HG03159 (cell line): ENCODE measurements around the gene SPDYE17.
"Not testable (repeated sequence)": the region's sequence is repeated elsewhere in the genome, so short reads cannot be mapped to it uniquely, and the experiment has no call there.

Experiments
- ATAC-seq: cut with Tn5 transposase; IDR thresholded peaks from one replicate; pipeline ENCODE4 v1.9.1; 2021; ENCODE audit warnings: mild to moderate bottlenecking, moderate library complexity; ENCODE audit not compliant: unreplicated experiment

SPDYE17 gene

GRCh38 chr7:77032261-77032660, at the start of gene SPDYE17:
Gene SPDYE17 (minus strand): TSS chr7:77032361. CDS start chr7:77030570, 1,791 bp downstream.
- ATAC-seq, result not testable (repeated sequence)

- not testable (repeated sequence) for ATAC-seq
These were observed 48.1 kb upstream of the SPDYE17 start for GRCh38 chr7:77080236-77080635.

- ATAC-seq, result not testable (repeated sequence)
These were observed 47.5 kb upstream of the SPDYE17 start for GRCh38 chr7:77079624-77080023.

GRCh38 chr7:77079112-77079511, 47.0 kb upstream of the SPDYE17 start:
- not testable (repeated sequence) for ATAC-seq

- ATAC-seq, result not testable (repeated sequence)
These were observed 44.9 kb upstream of the SPDYE17 start for GRCh38 chr7:77077060-77077459.

- ATAC-seq, result not testable (repeated sequence)
These were observed 42.7 kb upstream of the SPDYE17 start for GRCh38 chr7:77074786-77075396.

GRCh38 chr7:77071108-77071507, 38.9 kb upstream of the SPDYE17 start:
- not testable (repeated sequence) for ATAC-seq

- ATAC-seq, result not testable (repeated sequence)
These were observed 33.7 kb upstream of the SPDYE17 start for GRCh38 chr7:77065869-77066268.

- ATAC-seq, result not testable (repeated sequence)
These were observed 31.6 kb upstream of the SPDYE17 start for GRCh38 chr7:77063732-77064131.

GRCh38 chr7:77062557-77062956, 30.4 kb upstream of the SPDYE17 start, which contains the start of gene SPDYE18:
Gene SPDYE18 (minus strand): TSS chr7:77062558. CDS start chr7:77060512, 2,046 bp downstream.
- not testable (repeated sequence) for ATAC-seq

GRCh38 chr7:77026349-77026748, 5.8 kb downstream of the SPDYE17 start:
- ATAC-seq, result not testable (repeated sequence)

- ATAC-seq, result not testable (repeated sequence)
These were observed 22.0 kb downstream of the SPDYE17 start for GRCh38 chr7:77010074-77010680.

GRCh38 chr7:77008000-77008399, 24.2 kb downstream of the SPDYE17 start:
- ATAC-seq, result not testable (repeated sequence)

GRCh38 chr7:77006127-77007110, 25.7 kb downstream of the SPDYE17 start:
- ATAC-seq, result not testable (repeated sequence)

GRCh38 chr7:77005461-77006057, 26.6 kb downstream of the SPDYE17 start:
- not testable (repeated sequence) for ATAC-seq

GRCh38 chr7:77004151-77004550, 28.0 kb downstream of the SPDYE17 start:
- ATAC-seq, result not testable (repeated sequence)

- not testable (repeated sequence) for ATAC-seq
These were observed 28.9 kb downstream of the SPDYE17 start for GRCh38 chr7:77003241-77003640.

GRCh38 chr7:77002678-77003233, 29.4 kb downstream of the SPDYE17 start:
- not testable (repeated sequence) for ATAC-seq

GRCh38 chr7:77002104-77002503, 30.1 kb downstream of the SPDYE17 start:
- ATAC-seq, result not testable (repeated sequence)

- not testable (repeated sequence) for ATAC-seq
These were observed 32.6 kb downstream of the SPDYE17 start for GRCh38 chr7:76999474-77000107.
